Coronary artery (tissue), 2 donors: Measurements from ENCODE around the gene FAM135A.

Experiments used
- DNase-seq: peaks from one replicate; pipeline ENCODE4 v3.0.0-alpha.2; 2017; ENCODE audit warnings: low spot score
- H3K27ac ChIP-seq, 2 donors: fragments of 200-600 bp; sonication (generic); one replicate each; pipeline ENCODE4 v1.5.1; 2016 to 2019
- H3K4me3 ChIP-seq: fragments of 200-600 bp; sonication (generic); 2 replicates; pipeline ENCODE4 v1.5.1; 2016; ENCODE audit warnings: mild to moderate bottlenecking, moderate library complexity
- TF ChIP-seq, protein P1 (sequence below): fragments of 200-600 bp; sonication (generic); IDR thresholded peaks from one replicate; pipeline ENCODE4 v1.5.1; 2019; ENCODE audit warnings: antibody characterized with exemption

FAM135A gene

GRCh38 chr6:70566751-70567382 is 153.6 kb downstream of the FAM135A start, which contains the start of gene SDHAF4:
Gene SDHAF4, plus strand, starts transcription at chr6:70566930. Its CDS starts 11 bp downstream, at chr6:70566941.
- peak within 1 kb of the TSS; percentile 79 to 85 for H3K27ac ChIP-seq
- peak; percentile 93 for DNase-seq
- TF ChIP-seq, protein P1, sequence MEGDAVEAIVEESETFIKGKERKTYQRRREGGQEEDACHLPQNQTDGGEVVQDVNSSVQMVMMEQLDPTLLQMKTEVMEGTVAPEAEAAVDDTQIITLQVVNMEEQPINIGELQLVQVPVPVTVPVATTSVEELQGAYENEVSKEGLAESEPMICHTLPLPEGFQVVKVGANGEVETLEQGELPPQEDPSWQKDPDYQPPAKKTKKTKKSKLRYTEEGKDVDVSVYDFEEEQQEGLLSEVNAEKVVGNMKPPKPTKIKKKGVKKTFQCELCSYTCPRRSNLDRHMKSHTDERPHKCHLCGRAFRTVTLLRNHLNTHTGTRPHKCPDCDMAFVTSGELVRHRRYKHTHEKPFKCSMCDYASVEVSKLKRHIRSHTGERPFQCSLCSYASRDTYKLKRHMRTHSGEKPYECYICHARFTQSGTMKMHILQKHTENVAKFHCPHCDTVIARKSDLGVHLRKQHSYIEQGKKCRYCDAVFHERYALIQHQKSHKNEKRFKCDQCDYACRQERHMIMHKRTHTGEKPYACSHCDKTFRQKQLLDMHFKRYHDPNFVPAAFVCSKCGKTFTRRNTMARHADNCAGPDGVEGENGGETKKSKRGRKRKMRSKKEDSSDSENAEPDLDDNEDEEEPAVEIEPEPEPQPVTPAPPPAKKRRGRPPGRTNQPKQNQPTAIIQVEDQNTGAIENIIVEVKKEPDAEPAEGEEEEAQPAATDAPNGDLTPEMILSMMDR: no peak
- H3K4me3 ChIP-seq: peak within 1 kb of the TSS; percentile 76

GRCh38 chr6:70574643-70575042 is 161.3 kb downstream of the FAM135A start:
- Histone ChIP-seq H3K27ac (no peak overlapping the region), H3K4me3 (no peak overlapping the region)
- DNase-seq: no peak
- TF ChIP-seq, protein P1: no peak

GRCh38 chr6:70575899-70576495 is 162.7 kb downstream of the FAM135A start:
- Histone ChIP-seq H3K4me3 (no peak overlapping the region), H3K27ac (no peak overlapping the region)
- DNase-seq: no peak
- TF ChIP-seq, protein P1: no peak

GRCh38 chr6:70586114-70586513 is 172.8 kb downstream of the FAM135A start:
- no peak overlapping the region for H3K27ac ChIP-seq
- no peak overlapping the region for H3K4me3 ChIP-seq
- TF ChIP-seq, protein P1: no peak
- DNase-seq: no peak

- TF ChIP-seq, protein P1: no peak
- no peak overlapping the region for H3K27ac ChIP-seq
- DNase-seq: no peak
- H3K4me3 ChIP-seq: no peak overlapping the region
Observed at GRCh38 chr6:70590400-70590799, 177.1 kb downstream of the FAM135A start.

DNA sequence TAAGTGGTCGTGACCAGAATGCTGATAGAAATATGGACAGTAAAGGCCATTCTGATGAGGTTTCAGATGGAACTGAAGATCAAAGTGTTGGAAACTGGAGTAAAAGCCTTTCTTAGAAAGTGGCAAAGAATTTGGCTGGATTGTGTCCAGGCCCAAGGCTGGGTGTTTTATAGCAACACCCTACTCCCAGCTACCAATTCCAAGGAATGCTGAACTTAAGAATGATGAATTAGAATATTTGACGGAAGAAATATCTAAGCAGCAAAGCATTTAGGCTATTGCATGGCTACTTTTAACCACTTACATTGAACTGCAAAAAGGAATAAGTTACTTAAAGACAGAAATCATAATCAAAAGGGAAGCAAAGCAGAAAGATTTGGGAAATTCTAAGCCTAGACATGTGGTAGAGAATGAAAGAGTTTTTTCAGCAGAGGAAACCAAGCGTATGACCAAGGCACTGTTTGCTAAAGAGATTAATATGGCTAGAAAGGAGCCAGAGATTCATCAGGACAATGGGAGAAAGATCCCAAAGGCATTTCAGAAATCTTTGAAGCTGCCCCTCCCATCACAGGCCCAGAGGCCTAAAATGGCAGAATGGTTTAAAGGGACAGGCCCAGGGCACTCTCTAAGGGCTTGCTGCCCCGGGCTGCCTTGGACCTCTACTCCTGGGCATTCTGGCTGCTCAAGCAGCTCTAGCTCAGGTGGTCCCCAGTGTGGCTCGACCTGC is 179.2 kb downstream of the FAM135A start:
- H3K27ac ChIP-seq: no peak overlapping the region
- no peak overlapping the region for H3K4me3 ChIP-seq
- TF ChIP-seq, protein P1: no peak
- no peak for DNase-seq
